Ovary (tissue), 3 donors: ENCODE measurements around the gene ELMOD3.

Source experiments
- CTCF ChIP-seq, 3 donors: fragments of 450-650 bp in 2 of 3; fragments of 200-600 bp in 1 of 3; IDR thresholded peaks; one replicate each; pipeline versions ENCODE4 v1.5.1 to v1.8.0; 2016 to 2022; ENCODE audit warnings: antibody characterized with exemption in 3 of 3, mild to moderate bottlenecking in 1 of 3
- EP300 ChIP-seq: sonication (generic); formaldehyde crosslinking; IDR thresholded peaks from one replicate; pipeline ENCODE4 v1.6.1; 2017; ENCODE audit warnings: antibody characterized with exemption
- POLR2A ChIP-seq: fragments of 450-650 bp; IDR thresholded peaks from one replicate; pipeline ENCODE4 v1.6.1; 2017; ENCODE audit warnings: antibody characterized with exemption, mild to moderate bottlenecking, moderate library complexity
- donor health status: DM: no; HTN: no; CAD: no.

GRCh38 chr2:85330839-85331636 lies 23.5 kb upstream of the ELMOD3 start:
- TF ChIP-seq CTCF (IDR thresholded peaks at IDR 0.05): no peak
- TF ChIP-seq POLR2A: no peak
- TF ChIP-seq EP300: no peak
